G401 (cell line): ENCODE measurements around the gene CAMTA1. TPM values are rescaled to one million over a fixed set of nuclear protein-coding genes. Genes with fewer than 3 reads are reported as not detected.
A peak's percentile ranks its signal among the peaks of the same experiment; 100 is the strongest.

ENCODE experiments used
- DNase-seq: peaks from one replicate; pipeline ENCODE4 v3.0.0-alpha.2; 2015; ENCODE audit warnings: low spot score
- in situ Hi-C: cut with HindIII; loops from 2 replicates; pipeline ENCODE4 v1.10.0; 2016; ENCODE audit warnings: low sequenced_read_pairs, mixed read lengths
- total RNA-seq: library from RNA; depleted of rRNA; stranded (reverse); fragments of >200 nt; shearing (Covaris generic); gene quantifications from 2 replicates; pipeline ENCODE4 v1.2.3, GENCODE V29; 2014

Gene CAMTA1
- total RNA-seq, 1 experiment from 2014 or later = 137 TPM

GRCh38 chr1:7174980-7175906 lies 390.0 kb downstream of the CAMTA1 start:
- DNase-seq = no peak
- in situ Hi-C loops = no loop called here

GRCh38 chr1:7177021-7177420 lies 391.8 kb downstream of the CAMTA1 start:
- in situ Hi-C loops = no loop called here
- DNase-seq = no peak

GRCh38 chr1:7177438-7178146 lies 392.3 kb downstream of the CAMTA1 start:
- DNase-seq = no peak
- in situ Hi-C loops = no loop called here

GRCh38 chr1:7178336-7178735 lies 393.1 kb downstream of the CAMTA1 start:
- DNase-seq = no peak
- in situ Hi-C loops = no loop called here

- in situ Hi-C loops = no loop called here
- no peak for DNase-seq
Measured at GRCh38 chr1:7178741-7179140, 393.5 kb downstream of the CAMTA1 start.

GRCh38 chr1:7185721-7186120 lies 400.5 kb downstream of the CAMTA1 start:
- in situ Hi-C loops = no loop called here
- no peak for DNase-seq

- peak; percentile 21 for DNase-seq
- in situ Hi-C loops = no loop called here
Measured at GRCh38 chr1:7186382-7187111, 401.3 kb downstream of the CAMTA1 start.

GRCh38 chr1:7187112-7187493 lies 401.8 kb downstream of the CAMTA1 start:
- in situ Hi-C loops = no loop called here
- no peak for DNase-seq

GRCh38 chr1:7190261-7190660 lies 405.0 kb downstream of the CAMTA1 start:
- in situ Hi-C loops = no loop called here
- no peak for DNase-seq

GRCh38 chr1:7192453-7192852 lies 407.2 kb downstream of the CAMTA1 start:
- in situ Hi-C loops = no loop called here
- no peak for DNase-seq

GRCh38 chr1:7196036-7196911 lies 411.0 kb downstream of the CAMTA1 start:
- in situ Hi-C loops = no loop called here
- DNase-seq = no peak

- in situ Hi-C loops = no loop called here
- DNase-seq = no peak
Measured at GRCh38 chr1:7198664-7199063, 413.4 kb downstream of the CAMTA1 start.

- DNase-seq = no peak
- in situ Hi-C loops = no loop called here
Measured at GRCh38 chr1:7199077-7199779, 414.0 kb downstream of the CAMTA1 start.

GRCh38 chr1:7207875-7208646 lies 422.8 kb downstream of the CAMTA1 start:
- in situ Hi-C loops = no loop called here
- DNase-seq = peak; percentile 49

- no peak for DNase-seq
- in situ Hi-C loops = no loop called here
Measured at GRCh38 chr1:7208647-7209180, 423.5 kb downstream of the CAMTA1 start.

GRCh38 chr1:7209336-7209735 lies 424.1 kb downstream of the CAMTA1 start:
- in situ Hi-C loops = no loop called here
- DNase-seq = peak; percentile 92

- in situ Hi-C loops = no loop called here
- DNase-seq = peak; percentile 57
Measured at GRCh38 chr1:7218210-7218832, 433.1 kb downstream of the CAMTA1 start.
